Astrocyte of the cerebellum (primary cell): ENCODE results near the gene PF4V1.

Experiments
- DNase-seq: peaks from one replicate; pipeline ENCODE4 v3.0.0-alpha.2; 2011; ENCODE audit warnings: low read depth
- H3K4me3 ChIP-seq: 2 replicates; pipeline ENCODE4 v1.5.1; 2011; ENCODE audit warnings: mild to moderate bottlenecking, low read depth, low read length, moderate library complexity
- CTCF ChIP-seq: IDR thresholded peaks from 2 replicates; pipeline ENCODE4 v1.5.1; 2012; ENCODE audit warnings: low read length, low read depth, moderate library complexity, mild to moderate bottlenecking; ENCODE audit errors: missing control alignments
- in situ Hi-C: cut with HindIII; loops from 2 replicates; pipeline ENCODE4 v1.10.0; 2017; ENCODE audit warnings: low sequenced_read_pairs

PF4V1 gene

GRCh38 chr4:73853246-73853704, at the start of gene PF4V1:
TSS of gene PF4V1 (plus strand) at chr4:73853296. CDS start at chr4:73853363, 67 bp downstream.
- no peak for DNase-seq

GRCh38 chr4:73810191-73810590, 42.9 kb upstream of the PF4V1 start:
- in situ Hi-C loops = no loop called here
- no peak for DNase-seq
- TF ChIP-seq CTCF = no peak
- no peak overlapping the region for H3K4me3 ChIP-seq

More at GRCh38 chr4:73853246-73853704, at the start of gene PF4V1:
- TF ChIP-seq CTCF = peak; percentile 33
- in situ Hi-C loops = no loop called here
- H3K4me3 ChIP-seq = no peak within 1 kb of the TSS

- no peak for TF ChIP-seq CTCF
- in situ Hi-C loops = no loop called here
- H3K4me3 ChIP-seq = no peak overlapping the region
- DNase-seq = no peak
These were observed 41.3 kb upstream of the PF4V1 start for GRCh38 chr4:73811841-73812240.

GRCh38 chr4:73814679-73815078, 38.4 kb upstream of the PF4V1 start:
- no peak for DNase-seq
- no peak for TF ChIP-seq CTCF
- no peak overlapping the region for H3K4me3 ChIP-seq
- in situ Hi-C loops = no loop called here

- H3K4me3 ChIP-seq = no peak overlapping the region
- in situ Hi-C loops = no loop called here
- no peak for DNase-seq
- TF ChIP-seq CTCF = no peak
These were observed 38.0 kb upstream of the PF4V1 start for GRCh38 chr4:73815145-73815544.

GRCh38 chr4:73816814-73817213, 36.3 kb upstream of the PF4V1 start:
- peak; percentile 65 for DNase-seq
- in situ Hi-C loops = no loop called here
- TF ChIP-seq CTCF = no peak
- H3K4me3 ChIP-seq = no peak overlapping the region

GRCh38 chr4:73817341-73817740, 35.8 kb upstream of the PF4V1 start:
- in situ Hi-C loops = no loop called here

More at GRCh38 chr4:73817341-73817740, 35.8 kb upstream of the PF4V1 start:
- no peak for TF ChIP-seq CTCF
- no peak for DNase-seq
- H3K4me3 ChIP-seq = no peak overlapping the region
